ENCODE measurements around the gene MFSD6L.

The MFSD6L gene

DNA sequence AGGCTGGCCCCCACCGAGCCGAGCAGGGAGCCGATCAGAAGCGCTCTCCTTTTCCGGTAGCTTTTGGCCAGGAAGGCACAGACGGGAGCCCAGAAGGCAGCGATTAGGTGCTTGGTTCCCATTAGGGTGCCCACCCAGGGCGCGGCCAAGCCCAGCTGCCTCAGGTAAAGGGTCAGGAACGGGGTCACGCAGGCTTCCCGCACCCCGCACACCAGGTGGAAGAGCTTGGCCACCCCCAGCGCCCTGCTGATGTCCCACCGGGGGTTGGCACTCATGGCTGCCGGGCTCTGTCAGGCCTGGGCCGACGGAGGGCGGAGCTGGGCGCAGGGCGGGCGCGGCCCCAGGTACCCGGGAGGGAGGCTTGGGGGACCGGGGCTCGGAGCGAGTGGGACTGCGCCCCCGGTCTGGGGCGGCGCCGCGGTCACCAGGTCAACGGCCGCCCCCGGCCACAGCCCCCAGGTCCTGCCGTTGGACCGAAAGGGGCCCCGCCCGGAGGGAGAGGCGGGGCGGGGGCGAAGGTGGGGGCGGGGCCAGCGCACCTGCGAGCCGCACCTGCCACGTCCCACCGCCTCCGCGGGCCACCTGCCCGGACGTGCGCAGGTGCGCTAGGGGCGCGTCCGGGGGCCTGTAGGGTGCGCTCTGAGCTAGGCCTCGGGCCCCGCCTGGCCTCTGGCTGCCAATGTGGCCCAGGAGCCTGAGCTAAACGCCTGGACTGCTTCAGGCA lies at the start of gene MFSD6L:
TSS of gene MFSD6L (minus strand) at position 520 of the 724 bp plus-strand sequence. CDS start at position 275, 245 bp downstream.
- DNase-seq (ENCODE audit: low read depth): no peak

DNA sequence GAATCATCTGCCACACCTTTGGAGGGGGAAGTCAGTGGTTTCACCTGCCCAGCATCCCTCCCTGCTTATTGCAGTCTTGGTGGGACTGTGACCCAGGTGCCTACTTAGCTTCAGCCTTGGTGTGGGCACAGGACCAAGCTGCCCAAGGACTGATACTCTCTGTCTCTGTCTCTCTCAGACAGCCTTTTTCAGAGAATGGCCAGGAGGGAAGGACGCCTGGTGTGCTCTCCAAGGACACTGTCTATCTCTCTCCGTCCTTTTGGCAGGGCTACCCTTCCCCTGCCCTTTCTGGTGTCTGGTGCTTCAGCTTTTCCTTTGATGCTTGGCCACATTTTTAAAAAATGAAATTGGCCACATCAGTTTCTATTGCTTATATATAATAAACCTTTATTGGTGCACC lies 48.7 kb upstream of the MFSD6L start:
- DNase-seq (ENCODE audit: low read depth): no peak

GRCh38 chr17:8846768-8847211 lies 47.6 kb upstream of the MFSD6L start:
- no peak for DNase-seq (ENCODE audit: low read depth)

DNA sequence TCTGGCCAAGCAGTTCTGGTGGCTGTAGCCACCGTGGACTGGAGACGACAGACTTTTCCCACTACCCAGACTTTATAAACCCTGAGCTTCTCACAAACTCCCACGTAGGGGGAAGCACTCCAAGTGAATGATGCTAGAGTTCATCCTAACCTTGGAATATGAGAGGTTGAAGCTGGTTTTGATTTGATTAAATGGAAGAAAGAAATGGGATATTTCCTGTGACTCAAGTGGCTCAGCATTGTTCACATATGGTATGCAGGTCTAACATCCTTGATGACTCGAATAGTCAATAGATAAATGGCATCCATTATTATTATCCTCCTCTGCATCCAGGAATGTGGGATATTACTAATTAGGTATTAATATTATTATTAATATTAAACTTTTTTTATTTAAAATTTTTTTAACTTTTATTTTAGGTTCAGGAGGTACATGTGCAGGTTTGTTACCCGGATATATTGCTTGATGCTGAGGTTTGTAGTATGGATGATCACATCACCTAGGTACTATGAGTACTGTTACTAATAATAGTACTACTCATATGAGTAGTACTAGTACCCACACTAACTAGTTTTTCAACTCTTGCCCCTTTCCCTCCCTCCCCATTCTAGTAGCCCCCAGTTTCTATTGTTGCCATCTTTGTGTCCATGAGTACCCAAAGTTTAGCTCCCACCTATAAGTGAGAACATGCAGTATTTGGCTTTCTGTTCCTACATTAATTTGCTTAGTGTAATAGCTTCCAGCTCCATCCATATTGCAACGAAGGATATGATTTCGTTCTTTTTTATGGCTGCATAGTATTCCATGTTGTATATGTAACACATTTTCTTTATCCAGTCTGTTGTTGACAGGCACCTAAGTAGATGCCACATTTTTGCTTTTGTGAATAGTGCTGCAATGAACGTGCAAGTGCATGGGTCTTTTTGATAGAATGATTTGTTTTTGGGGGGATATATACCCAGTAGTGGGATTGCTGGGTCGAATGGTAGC lies 45.4 kb upstream of the MFSD6L start:
- no peak for DNase-seq (ENCODE audit: low read depth)

GRCh38 chr17:8843344-8843743 lies 44.2 kb upstream of the MFSD6L start:
- no peak for DNase-seq (ENCODE audit: low read depth)

DNA sequence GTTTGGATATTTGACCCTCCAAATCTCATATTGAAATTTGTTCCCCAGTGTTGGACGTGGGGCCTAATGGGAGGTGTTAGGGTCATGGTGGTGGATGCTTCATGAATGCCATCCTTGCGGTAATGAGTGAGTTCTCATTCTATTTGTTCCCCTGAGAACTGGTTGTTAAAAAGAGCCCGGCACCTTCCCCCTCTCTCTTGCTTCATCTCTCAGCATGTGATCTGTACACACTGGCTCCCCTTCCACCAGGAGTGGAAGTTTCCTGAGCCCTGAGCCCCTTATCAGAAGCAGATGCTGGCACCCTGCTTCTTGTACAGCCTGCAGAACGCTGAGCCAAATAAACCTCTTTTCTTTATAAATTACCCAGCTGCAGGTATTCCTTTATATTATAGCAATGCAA lies 42.7 kb upstream of the MFSD6L start:
- DNase-seq (ENCODE audit: low read depth): no peak

- DNase-seq (ENCODE audit: low read depth): no peak
Observed at GRCh38 chr17:8839410-8839935, 40.3 kb upstream of the MFSD6L start.

- no peak for DNase-seq (ENCODE audit: low read depth)
Observed at GRCh38 chr17:8838551-8839095, 39.5 kb upstream of the MFSD6L start.

- no peak for DNase-seq (ENCODE audit: low read depth)
Observed at GRCh38 chr17:8837563-8838075, 38.5 kb upstream of the MFSD6L start.

- DNase-seq (ENCODE audit: low read depth): no peak
Observed at GRCh38 chr17:8836821-8837562, 37.8 kb upstream of the MFSD6L start.

- no peak for DNase-seq (ENCODE audit: low read depth)
Observed at GRCh38 chr17:8835631-8836364, 36.6 kb upstream of the MFSD6L start.

DNA sequence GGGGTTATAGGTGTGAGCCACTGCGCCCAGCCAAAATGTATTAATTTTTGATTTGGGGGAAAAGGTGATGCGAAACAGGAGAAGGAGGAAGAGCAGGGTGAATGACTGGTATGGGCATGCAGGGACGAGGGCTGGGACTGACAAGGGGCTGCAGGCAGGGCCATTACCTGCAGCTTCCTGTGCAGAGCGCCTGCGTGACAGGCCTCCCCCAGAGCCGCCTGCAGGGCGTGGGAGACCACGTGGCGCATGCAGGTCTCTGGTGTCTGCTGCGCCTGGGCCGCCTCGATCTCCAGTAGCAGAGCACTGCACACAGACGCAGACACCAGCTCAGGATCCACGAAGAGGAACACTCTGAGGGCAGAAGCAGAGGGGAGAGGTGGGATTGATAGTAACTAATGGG lies 35.9 kb upstream of the MFSD6L start:
- no peak for DNase-seq (ENCODE audit: low read depth)

GRCh38 chr17:8832711-8833352 lies 33.7 kb upstream of the MFSD6L start:
- DNase-seq (ENCODE audit: low read depth): no peak

DNA sequence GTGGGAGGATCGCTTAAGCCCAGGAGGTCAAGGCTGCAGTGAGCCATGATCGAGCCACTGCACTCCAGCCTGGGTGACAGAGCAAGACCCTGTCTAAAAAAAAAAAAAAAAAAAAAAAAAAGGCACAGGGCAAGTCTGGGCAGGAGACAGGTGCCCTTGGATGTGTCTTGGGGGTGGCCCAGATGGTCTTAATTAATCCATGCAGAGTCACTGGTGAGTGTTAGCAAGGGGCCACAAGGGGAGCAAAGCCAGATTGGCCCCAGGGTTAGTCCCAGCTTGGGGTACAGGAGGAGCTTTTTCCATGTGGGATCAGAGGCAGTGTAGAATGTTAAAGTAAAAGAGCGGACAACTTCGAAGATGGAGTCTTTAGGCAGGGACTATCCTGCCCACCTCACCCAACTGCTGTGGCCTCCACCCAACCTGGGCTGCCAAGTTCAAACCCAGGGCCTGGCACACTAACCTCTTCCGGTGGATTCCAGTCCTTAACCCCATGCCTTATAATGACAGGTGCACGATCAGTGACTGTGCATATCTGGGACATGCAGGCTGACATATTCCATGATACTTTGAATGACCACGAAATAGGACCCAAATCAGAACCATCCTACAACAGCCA lies 32.2 kb upstream of the MFSD6L start:
- no peak for DNase-seq (ENCODE audit: low read depth)

DNA sequence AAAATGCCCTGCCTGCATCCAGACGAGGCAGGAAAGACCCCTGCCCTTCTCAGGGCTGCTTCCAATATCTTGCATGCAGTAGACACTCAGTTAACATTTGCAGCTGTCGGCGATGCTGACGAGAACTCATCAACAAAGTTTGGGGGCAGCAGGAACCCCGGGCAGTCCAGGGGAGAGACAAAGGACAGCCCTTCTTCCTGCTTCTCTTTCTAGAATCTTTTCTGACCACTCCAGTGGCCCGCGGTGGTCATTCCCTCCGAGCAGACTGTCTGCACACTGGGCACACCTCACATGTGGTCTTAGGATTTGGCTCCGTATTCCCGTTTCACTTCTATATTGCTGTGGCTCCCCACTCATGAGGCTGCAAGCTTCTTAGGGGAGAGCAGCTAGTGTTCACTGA lies 31.0 kb upstream of the MFSD6L start:
- DNase-seq (ENCODE audit: low read depth): no peak

GRCh38 chr17:8829036-8829941 lies 30.1 kb upstream of the MFSD6L start:
- no peak for DNase-seq (ENCODE audit: low read depth)

GRCh38 chr17:8828517-8828875 lies 29.3 kb upstream of the MFSD6L start:
- no peak for DNase-seq (ENCODE audit: low read depth)

DNA sequence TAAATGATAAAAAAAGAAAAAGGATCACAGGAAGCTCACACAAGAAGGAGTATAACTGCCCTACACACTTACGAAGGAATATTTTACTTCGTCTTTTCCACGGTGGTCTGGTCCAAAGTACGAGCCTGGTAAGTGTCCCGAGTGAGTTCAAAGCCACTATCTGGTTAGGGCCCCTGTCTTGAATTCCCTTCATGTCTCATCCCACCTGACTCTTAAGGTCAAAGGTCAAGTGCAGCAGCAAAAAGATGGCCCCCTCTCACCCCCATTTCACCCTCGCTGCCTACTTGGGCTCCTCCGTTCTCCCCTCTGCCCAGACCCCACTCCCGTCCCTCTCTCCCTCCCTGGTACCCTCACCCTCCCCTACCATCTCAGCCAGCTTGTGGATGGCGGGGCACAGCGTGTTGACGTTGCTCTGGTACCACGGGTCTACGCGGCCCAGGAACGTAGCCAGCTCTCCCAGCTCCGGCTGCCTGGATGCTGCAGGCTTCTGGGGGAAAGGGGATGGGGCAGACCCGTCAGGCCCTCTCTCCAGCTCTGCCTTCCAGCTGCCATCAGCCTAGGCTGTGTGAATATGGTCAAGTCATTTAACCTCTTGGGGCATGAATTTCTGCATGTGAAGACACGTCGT lies 27.8 kb upstream of the MFSD6L start:
- DNase-seq (ENCODE audit: low read depth): no peak
